Measurements from ENCODE around the gene FAT1. TPM values are rescaled to one million over a fixed set of nuclear protein-coding genes. Genes with fewer than 3 reads are reported as not detected.

FAT1 gene
- total and polyA plus RNA-seq, 9 of the 15 experiments (the other 6 are each of a cell fraction or from before 2014, with no cell fraction given): 6.0 to 38.4 (median 21.4) TPM

- TF ChIP-seq TCF7L2 (IDR thresholded peaks at IDR 0.05; ENCODE audit: low read depth, low read length): no peak
- no peak for TF ChIP-seq SMARCC2 (IDR thresholded peaks at IDR 0.05; ENCODE audit: low read depth)
- no peak for TF ChIP-seq RBM17 (IDR thresholded peaks at IDR 0.05; ENCODE audit: borderline replicate concordance, low read depth, low read length)
- peak; percentile 20 to 93; a peak in 3 of 4 replicates for TF ChIP-seq MAZ (CRISPR knock-in tag; conservative IDR thresholded peaks at IDR 0.05 in 1 of 2, IDR thresholded peaks at IDR 0.05 in 1 of 2)
- TF ChIP-seq ZNF507 (tag; conservative IDR thresholded peaks at IDR 0.05): no peak
- TF ChIP-seq CBX1 (IDR thresholded peaks at IDR 0.05; ENCODE audit: low read depth): no peak
- no peak for TF ChIP-seq ZNF699 (CRISPR knock-in tag; IDR thresholded peaks at IDR 0.05; ENCODE audit: insufficient replicate concordance)
- TF ChIP-seq ZBTB49 (CRISPR knock-in tag; IDR thresholded peaks at IDR 0.05; ENCODE audit: borderline replicate concordance): no peak
- no peak for TF ChIP-seq POLR2AphosphoS2 (IDR thresholded peaks at IDR 0.05; ENCODE audit: low read length)
- peak; percentile 55; the same call in 1 of the 2 replicates for TF ChIP-seq CHD2 (IDR thresholded peaks at IDR 0.05; ENCODE audit: low read depth, low read length)
- no peak for TF ChIP-seq DDX20 (tag; IDR thresholded peaks at IDR 0.05; ENCODE audit: low read depth)
- no peak for TF ChIP-seq TBL1XR1 (IDR thresholded peaks at IDR 0.05; ENCODE audit: low read length in 2 of 2)
- no peak for TF ChIP-seq ZNF609 (CRISPR knock-in tag; IDR thresholded peaks at IDR 0.05; ENCODE audit: borderline replicate concordance)
- peak; percentile 28 for TF ChIP-seq FUS (optimal IDR thresholded peaks at IDR 0.05; ENCODE audit: low read depth, low read length)
- TF ChIP-seq ERF (CRISPR knock-in tag; IDR thresholded peaks at IDR 0.05): no peak
These were observed 2.9 kb upstream of the FAT1 start (continued) for GRCh38 chr4:186726426-186727168.
